Muscle of back (tissue), 13 donors: ENCODE data around the gene ABCB4. TPM values are rescaled to one million over a fixed set of nuclear protein-coding genes. Genes with fewer than 3 reads are reported as not detected.

ENCODE experiments used
- DNase-seq, 3 donors: peaks; one replicate each; pipeline versions ENCODE4 v3.0.0 to v3.0.0-alpha.2; 2013
- long read RNA-seq, 9 donors: transcript quantifications; one replicate each; lab custom pipeline, GENCODE V29; 2026
- polyA plus RNA-seq, 10 donors: library from polyadenylated mRNA; unstranded; fragments of 120-200 nt; gene quantifications; one replicate each; pipeline ENCODE4 v1.2.1, GENCODE V29; 2013; ENCODE audit not compliant: insufficient read length in 10 of 10

Gene ABCB4
- 1 to 10 TPM in 1 of 10 donors, under 1 TPM in 9; 0.14 to 1.4 (median 0.34) TPM for polyA plus RNA-seq
- long read RNA-seq, donor 1 = 0 reads
- long read RNA-seq, donor 2 = 0 reads
- long read RNA-seq, donor 3 = 0 reads
- long read RNA-seq, donor 4 = 0 reads
- long read RNA-seq, donor 5 = 0 reads
- long read RNA-seq, donor 6 = 0 reads
- long read RNA-seq, donor 7 = 0 reads
- long read RNA-seq, donor 8 = 0 reads
- long read RNA-seq, donor 9 = 0 reads

DNA sequence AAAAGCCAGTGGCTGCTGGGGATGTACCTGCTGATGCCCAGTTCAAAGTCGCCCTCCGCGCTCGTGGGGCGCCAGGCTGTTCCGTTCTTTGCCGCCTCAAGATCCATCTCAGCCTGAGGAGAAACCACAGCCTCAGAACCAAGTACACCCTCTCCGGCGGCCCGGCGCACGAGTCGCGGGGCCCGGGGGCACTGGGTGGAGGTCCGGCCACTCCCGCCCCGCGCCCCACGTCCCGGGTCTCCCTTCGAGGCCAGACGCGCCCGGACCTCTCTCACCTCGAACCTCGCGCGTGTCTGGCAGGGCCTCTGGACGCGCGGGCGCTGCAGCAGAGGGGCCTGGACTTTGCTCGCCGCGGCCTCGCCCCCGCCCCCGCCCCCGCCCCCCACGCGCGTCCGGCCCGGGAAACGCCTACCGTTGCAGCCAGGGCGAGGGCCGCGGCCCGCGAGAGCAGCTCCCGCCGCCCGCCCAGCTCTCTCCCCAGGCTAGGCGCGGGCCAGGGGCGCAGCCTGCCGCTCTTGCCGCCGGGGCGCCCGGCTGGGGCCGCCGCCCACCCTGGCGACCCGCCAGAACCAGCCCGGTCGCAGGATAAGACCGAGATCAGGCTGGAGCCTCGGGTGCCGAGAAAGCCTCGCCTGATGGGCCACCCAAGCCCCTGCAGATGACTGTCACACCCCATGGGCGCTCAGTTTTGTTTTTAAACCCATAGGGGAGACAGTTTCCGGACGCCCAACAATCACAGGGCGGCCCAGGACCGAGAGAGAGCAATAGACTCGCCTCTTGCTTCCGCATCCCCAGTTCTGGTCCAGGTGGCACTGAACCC is at the start of gene ABCB4:
Gene ABCB4 (minus strand): TSS at position 322 of the 820 bp plus-strand sequence. CDS start 215 bp downstream, at position 107.
- DNase-seq = peak in 1 of 3 donors; percentile 46

GRCh38 chr7:87518735-87519134 is 43.3 kb upstream of the ABCB4 start:
- DNase-seq = no peak

GRCh38 chr7:87517891-87518290 is 42.4 kb upstream of the ABCB4 start:
- DNase-seq = peak in 2 of 3 donors; percentile 12 to 24

- no peak for DNase-seq
These were observed 41.8 kb upstream of the ABCB4 start for GRCh38 chr7:87517136-87517815.

DNA sequence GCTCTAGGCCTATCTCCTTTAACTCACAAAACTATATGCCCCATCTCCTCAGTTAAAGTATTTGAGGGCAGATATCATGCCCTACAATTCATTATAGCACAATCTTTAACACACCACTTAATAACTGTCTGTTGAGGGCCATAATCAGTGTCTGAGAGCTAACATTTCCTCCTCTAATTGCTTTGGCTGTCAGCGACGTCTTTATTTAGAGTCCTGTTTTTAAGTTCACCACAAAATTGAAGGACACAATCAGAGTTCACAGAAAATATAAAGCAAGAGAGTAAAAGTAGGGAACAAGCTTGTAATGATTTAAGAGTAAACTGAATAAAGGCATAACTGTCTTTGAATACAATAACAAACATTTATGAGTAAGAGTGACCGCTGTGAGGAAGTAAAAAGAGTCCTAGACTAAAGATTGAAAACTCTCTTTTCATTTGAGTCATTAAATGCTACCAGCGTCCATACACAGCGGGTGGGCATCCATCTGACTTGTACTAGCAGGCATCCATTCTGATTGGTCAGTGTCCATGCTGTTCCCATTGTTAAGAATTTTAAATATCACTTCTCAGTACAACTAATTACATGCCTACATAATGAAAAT is 38.4 kb upstream of the ABCB4 start:
- no peak for DNase-seq

DNA sequence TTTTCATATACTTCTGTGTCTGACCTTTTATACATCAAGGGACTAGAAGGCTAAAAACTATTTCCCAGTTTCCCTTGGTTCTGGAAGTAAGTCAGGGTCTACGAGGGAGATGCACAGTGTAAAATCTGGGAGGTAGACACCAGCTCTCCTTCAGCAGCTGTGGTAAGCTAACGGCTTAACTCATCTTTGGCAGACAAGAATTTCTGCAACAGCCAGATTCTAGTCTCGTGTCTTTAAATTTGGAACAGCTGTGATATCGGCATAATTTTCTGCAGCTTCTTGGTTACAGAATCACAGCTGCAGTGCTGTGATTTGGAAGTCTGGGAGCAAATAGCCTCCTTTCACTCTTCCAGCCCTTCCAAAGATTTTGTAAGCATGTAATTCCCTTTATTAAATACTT is 37.4 kb upstream of the ABCB4 start:
- peak; percentile 59 to 79 (median 73) for DNase-seq

DNA sequence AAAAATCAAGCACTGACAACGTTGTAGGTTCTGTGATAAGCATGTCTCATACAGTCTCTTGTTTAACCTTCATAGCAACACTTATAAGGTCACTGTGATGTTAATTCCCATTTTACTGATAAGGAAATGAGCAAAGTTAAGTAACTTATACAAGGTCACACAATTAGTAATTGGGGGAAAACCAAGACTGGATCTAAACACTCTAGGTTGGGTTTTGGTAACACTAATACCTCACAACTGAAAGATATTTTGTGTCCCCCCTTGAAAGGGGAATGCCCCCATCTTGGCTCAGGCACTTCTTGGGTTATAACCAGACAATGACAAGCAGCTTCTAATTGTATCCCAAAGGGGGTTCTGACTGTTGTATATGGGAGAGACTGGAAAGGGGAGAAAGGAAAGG is 36.0 kb upstream of the ABCB4 start:
- DNase-seq = no peak

DNA sequence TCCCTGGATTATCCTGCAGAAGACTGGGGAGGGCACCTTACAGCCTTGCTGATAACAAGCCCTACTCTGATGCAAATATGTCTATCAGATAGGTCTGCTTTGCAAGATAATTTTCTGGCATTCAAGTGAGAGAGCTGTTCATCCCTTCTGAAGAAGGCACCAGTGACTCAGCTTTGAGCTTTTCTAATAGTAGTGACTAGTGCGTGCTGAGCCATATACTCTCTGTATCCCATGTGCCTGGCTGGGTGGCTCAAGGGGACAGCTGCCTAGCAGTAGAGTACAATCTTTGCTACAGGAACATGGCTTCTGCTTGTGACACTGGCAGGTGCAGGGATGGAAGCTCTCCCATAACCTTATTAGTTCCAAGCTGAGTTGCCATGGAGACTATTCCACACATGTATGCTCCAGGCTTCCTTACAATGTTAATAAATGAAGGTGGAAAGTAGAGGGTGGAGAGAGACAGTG is 35.0 kb upstream of the ABCB4 start:
- DNase-seq = peak; percentile 41 to 76 (median 53)

- DNase-seq = no peak
These were observed 32.0 kb upstream of the ABCB4 start for GRCh38 chr7:87507446-87507845.

GRCh38 chr7:87506246-87507180 is 31.0 kb upstream of the ABCB4 start:
- DNase-seq = peak in 2 of 3 donors; percentile 18 to 52

DNA sequence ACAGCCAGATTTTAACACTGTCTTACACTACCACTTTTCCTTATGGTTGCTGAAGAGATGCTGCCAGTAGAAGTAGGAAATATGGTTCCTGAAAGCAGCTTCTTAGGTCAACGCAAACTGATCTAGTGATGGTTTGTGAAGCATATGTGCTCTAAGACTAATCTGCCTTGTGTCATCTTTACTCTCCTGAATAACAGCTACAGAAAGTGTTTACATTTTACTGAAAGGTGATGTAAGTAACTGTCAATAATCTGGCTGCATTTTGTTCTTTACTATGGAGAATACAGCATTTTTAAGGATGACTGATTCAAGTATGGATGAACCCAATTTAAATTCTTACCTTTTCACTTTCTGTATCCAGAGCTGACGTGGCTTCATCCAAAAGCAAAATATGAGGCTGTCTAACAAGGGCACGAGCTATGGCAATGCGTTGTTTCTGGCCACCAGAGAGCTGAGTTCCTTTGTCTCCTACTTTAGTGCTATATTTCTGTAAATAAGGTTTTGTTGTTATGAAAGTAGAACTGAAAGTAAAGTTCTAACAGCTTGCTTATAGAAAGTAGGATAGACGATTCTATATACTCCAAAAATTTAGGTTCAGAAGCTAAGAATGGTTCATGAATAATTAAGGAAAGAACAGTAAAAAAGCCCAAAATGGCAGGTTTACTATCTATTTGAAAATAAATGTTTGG is 30.2 kb upstream of the ABCB4 start:
- no peak for DNase-seq

GRCh38 chr7:87505122-87505521 is 29.6 kb upstream of the ABCB4 start:
- DNase-seq = no peak

DNA sequence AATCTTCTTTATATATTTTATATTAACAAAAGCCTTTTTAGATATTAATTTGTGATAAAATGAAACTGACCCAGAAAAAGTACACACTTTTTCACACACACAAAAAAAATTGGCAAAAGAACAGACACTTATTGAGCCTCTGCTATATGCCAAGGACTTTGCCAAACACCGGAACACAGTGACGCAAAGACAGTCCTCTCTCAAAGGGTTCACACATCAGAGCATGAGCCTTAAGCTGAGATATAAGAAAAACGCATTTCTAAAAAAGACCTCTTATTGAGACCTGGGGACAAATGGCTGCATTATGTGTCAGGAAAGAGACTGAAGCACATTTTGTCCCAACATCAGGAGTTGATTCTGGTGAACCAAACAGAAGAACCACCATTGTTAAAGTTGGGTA is 24.0 kb upstream of the ABCB4 start:
- no peak for DNase-seq

GRCh38 chr7:87498893-87499292 is 23.4 kb upstream of the ABCB4 start:
- no peak for DNase-seq

DNA sequence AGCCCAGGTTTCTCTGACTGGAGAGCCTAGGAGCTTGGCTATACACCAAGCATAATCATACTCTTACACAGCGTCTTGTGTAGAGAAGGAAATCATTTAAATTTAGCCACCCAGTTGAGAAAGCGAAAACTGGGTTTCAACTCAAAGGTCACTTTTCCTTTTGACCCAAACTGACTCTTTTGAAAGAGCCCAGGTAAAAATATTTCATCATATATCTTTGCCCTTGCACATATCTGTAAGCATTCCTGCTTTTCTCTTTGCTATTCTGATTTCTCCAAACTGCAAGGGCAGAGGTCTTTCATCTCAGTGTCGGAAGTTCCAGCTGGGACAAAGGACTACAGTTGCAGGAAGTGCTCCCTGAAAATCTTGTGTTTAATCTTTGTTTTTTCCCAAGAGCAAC is 22.0 kb upstream of the ABCB4 start:
- DNase-seq = no peak

GRCh38 chr7:87495366-87495765 is 19.9 kb upstream of the ABCB4 start:
- no peak for DNase-seq

DNA sequence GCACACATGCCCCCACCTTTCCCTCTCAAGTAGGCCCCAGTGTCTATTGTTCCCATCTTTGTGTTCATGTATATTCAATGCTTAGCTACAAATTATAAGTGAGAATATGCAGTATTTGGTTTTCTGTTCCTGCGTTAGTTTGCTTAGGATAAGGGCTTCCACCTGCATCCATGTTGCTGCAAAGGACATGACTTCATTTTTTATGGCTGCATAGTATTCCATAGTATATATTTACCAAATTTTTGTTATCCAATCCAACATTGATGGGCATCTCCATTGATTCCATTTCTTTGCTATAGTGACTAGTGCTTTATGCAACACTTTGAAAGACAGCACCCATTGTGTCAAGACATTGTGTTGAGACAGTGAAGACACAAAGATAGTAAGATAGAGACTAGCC is 19.0 kb upstream of the ABCB4 start:
- DNase-seq = no peak

GRCh38 chr7:87483131-87483530 is 7.7 kb upstream of the ABCB4 start:
- no peak for DNase-seq

- no peak for DNase-seq
These were observed 6.6 kb upstream of the ABCB4 start for GRCh38 chr7:87482115-87482514.

GRCh38 chr7:87480386-87480785 is 4.9 kb upstream of the ABCB4 start:
- DNase-seq = no peak
